Fibroblast of lung (primary cell): Measurements from ENCODE around the gene VSIG1.

Source experiments
- CTCF ChIP-seq, 2 donors: IDR thresholded peaks in 1 of 2; conservative IDR thresholded peaks in 1 of 2; 1 replicate in 1 of 2; 2 replicates in 1 of 2; pipeline ENCODE4 v1.5.1; 2011 to 2012; ENCODE audit warnings: low read length in 2 of 2, control low read depth in 1 of 2, inconsistent platforms in 1 of 2, low read depth in 1 of 2, mild to moderate bottlenecking in 1 of 2
- EZH2 ChIP-seq: IDR thresholded peaks from 2 replicates; pipeline ENCODE4 v1.5.1; 2012; ENCODE audit warnings: low read length, control low read depth, mild to moderate bottlenecking; ENCODE audit errors: missing control alignments

DNA sequence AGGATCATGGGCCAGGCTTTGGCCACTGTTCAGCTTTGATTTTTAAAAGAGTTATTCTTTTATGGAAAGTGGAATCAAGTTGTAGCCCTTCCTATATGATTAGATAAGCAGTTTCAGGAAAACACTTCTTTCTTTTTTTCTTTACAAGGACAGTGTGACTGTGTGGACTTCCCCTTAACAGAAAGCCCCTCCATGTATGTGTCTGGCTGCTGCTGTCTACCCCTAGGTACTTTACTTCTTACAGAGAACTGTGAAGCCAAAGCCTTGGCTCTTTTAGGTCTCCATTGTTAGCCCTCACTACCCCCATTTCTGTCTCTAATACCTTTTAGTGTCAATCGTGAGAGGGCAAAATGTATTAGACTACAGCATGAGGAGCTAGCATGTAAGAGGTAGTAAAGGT is 19.1 kb downstream of the VSIG1 start:
- TF ChIP-seq CTCF (conservative IDR thresholded peaks at IDR 0.05 in 1 of 2, IDR thresholded peaks at IDR 0.05 in 1 of 2; ENCODE audit: low read depth in 1 of 2, low read length in 2 of 2) (no peak), EZH2 (no peak)
